SK-N-SH treated with all-trans-retinoic acid at 6 μM for 48 hours (cell line): ENCODE results near the gene USP7.

Experiments used
- CSRNP3 ChIP-seq: fragments of 250-450 bp; sonication (Bioruptor Pico); IDR thresholded peaks from 2 replicates; pipeline ENCODE4 v1.5.1; 2021; ENCODE audit warnings: mild to moderate bottlenecking, moderate library complexity
- ESRRG ChIP-seq: fragments of 250-450 bp; sonication (Bioruptor Pico); IDR thresholded peaks from 2 replicates; pipeline ENCODE4 v1.6.1; 2021; ENCODE audit warnings: mild to moderate bottlenecking
- GLIS3 ChIP-seq: fragments of 250-450 bp; sonication (Bioruptor Pico); IDR thresholded peaks from 2 replicates; pipeline ENCODE4 v1.5.0; 2020; ENCODE audit warnings: mild to moderate bottlenecking, moderate library complexity
- PPARA ChIP-seq: fragments of 250-450 bp; sonication (Bioruptor Pico); IDR thresholded peaks from 2 replicates; pipeline ENCODE4 v1.5.0; 2020; ENCODE audit warnings: mild to moderate bottlenecking, borderline replicate concordance
- RARB ChIP-seq: fragments of 250-450 bp; sonication (Bioruptor Pico); IDR thresholded peaks from 2 replicates; pipeline ENCODE4 v1.8.0; 2021; ENCODE audit warnings: mild to moderate bottlenecking, moderate library complexity
- TOX ChIP-seq: fragments of 250-450 bp; sonication (Bioruptor Pico); IDR thresholded peaks from 2 replicates; pipeline ENCODE4 v1.8.0; 2021; ENCODE audit warnings: mild to moderate bottlenecking, moderate library complexity, borderline replicate concordance
- ZNF565 ChIP-seq: fragments of 450-650 bp; formaldehyde crosslinking; conservative IDR thresholded peaks from 2 replicates; pipeline ENCODE4 v1.5.0; 2020; ENCODE audit warnings: low read depth, mild to moderate bottlenecking, moderate library complexity

GRCh38 chr16:8880839-8881510 lies 82.7 kb downstream of the USP7 start:
- TF ChIP-seq GLIS3 (CRISPR knock-in tag): no peak
- no peak for TF ChIP-seq ZNF565 (CRISPR knock-in tag)
- TF ChIP-seq TOX (CRISPR knock-in tag): no peak
- TF ChIP-seq PPARA (CRISPR knock-in tag): no peak
- TF ChIP-seq ESRRG (CRISPR knock-in tag): no peak
- TF ChIP-seq CSRNP3: no peak
- no peak for TF ChIP-seq RARB
